ENCODE measurements around the gene CASP1.
"Not testable (repeated sequence)": the region's sequence is repeated elsewhere in the genome, so short reads cannot be mapped to it uniquely, and the experiment has no call there.

Gene CASP1

GRCh38 chr11:105034813-105035620 lies at the start of gene CASP1:
CASP1 (minus strand) TSS chr11:105035144; CDS start chr11:105035113, 31 bp downstream.
- no peak for DNase-seq (ENCODE audit: low read depth in 2 of 2, low spot score in 1 of 2)

- no peak for DNase-seq (ENCODE audit: low read depth in 2 of 2, low spot score in 1 of 2)
Observed at GRCh38 chr11:105081412-105082150, 46.6 kb upstream of the CASP1 start.

- not testable (repeated sequence) for DNase-seq (ENCODE audit: low read depth in 2 of 2, low spot score in 1 of 2)
Observed at GRCh38 chr11:105080171-105080906, 45.4 kb upstream of the CASP1 start.

GRCh38 chr11:105078283-105078682 lies 43.3 kb upstream of the CASP1 start:
- no peak for DNase-seq (ENCODE audit: low read depth in 2 of 2, low spot score in 1 of 2)

- not testable (repeated sequence) for DNase-seq (ENCODE audit: low read depth in 2 of 2, low spot score in 1 of 2)
Observed at GRCh38 chr11:105077141-105077790, 42.3 kb upstream of the CASP1 start.

- DNase-seq (ENCODE audit: low read depth in 2 of 2, low spot score in 1 of 2), result no peak
Observed at GRCh38 chr11:105074166-105074530, 39.2 kb upstream of the CASP1 start.

- DNase-seq (ENCODE audit: low read depth in 2 of 2, low spot score in 1 of 2), result no peak
Observed at GRCh38 chr11:105073456-105074165, 38.7 kb upstream of the CASP1 start.

- not testable (repeated sequence) for DNase-seq (ENCODE audit: low read depth in 2 of 2, low spot score in 1 of 2)
Observed at GRCh38 chr11:105072080-105072479, 37.1 kb upstream of the CASP1 start.

GRCh38 chr11:105071089-105071732 lies 36.3 kb upstream of the CASP1 start:
- DNase-seq (ENCODE audit: low read depth in 2 of 2, low spot score in 1 of 2), result no peak

GRCh38 chr11:105070306-105070705 lies 35.4 kb upstream of the CASP1 start:
- DNase-seq (ENCODE audit: low read depth in 2 of 2, low spot score in 1 of 2), result no peak

- not testable (repeated sequence) for DNase-seq (ENCODE audit: low read depth in 2 of 2, low spot score in 1 of 2)
Observed at GRCh38 chr11:105069749-105070148, 34.8 kb upstream of the CASP1 start.

- not testable (repeated sequence) for DNase-seq (ENCODE audit: low read depth in 2 of 2, low spot score in 1 of 2)
Observed at GRCh38 chr11:105063245-105063941, 28.4 kb upstream of the CASP1 start.

GRCh38 chr11:105057432-105057831 lies 22.5 kb upstream of the CASP1 start:
- DNase-seq (ENCODE audit: low read depth in 2 of 2, low spot score in 1 of 2), result no peak

GRCh38 chr11:105056446-105056845 lies 21.5 kb upstream of the CASP1 start:
- no peak for DNase-seq (ENCODE audit: low read depth in 2 of 2, low spot score in 1 of 2)

GRCh38 chr11:105054723-105055493 lies 20.0 kb upstream of the CASP1 start:
- no peak for DNase-seq (ENCODE audit: low read depth in 2 of 2, low spot score in 1 of 2)

GRCh38 chr11:105052487-105052886 lies 17.5 kb upstream of the CASP1 start:
- DNase-seq (ENCODE audit: low read depth in 2 of 2, low spot score in 1 of 2), result no peak

GRCh38 chr11:105051559-105051958 lies 16.6 kb upstream of the CASP1 start:
- no peak for DNase-seq (ENCODE audit: low read depth in 2 of 2, low spot score in 1 of 2)

- no peak for DNase-seq (ENCODE audit: low read depth in 2 of 2, low spot score in 1 of 2)
Observed at GRCh38 chr11:105049481-105049880, 14.5 kb upstream of the CASP1 start.

Measured in stimulated activated CD8-positive, alpha-beta memory T cell treated with anti-CD3 and anti-CD28 coated beads, Interleukin-4, amount 100 ng/mL, for 1 hour (primary cell).